Measurements from ENCODE around the gene HOXA1.

The HOXA1 gene

GRCh38 chr7:27141923-27142579 lies 46.3 kb upstream of the HOXA1 start:
- H3K4me2 ChIP-seq (ENCODE audit: insufficient read depth, low read length), result no peak overlapping the region
- no peak overlapping the region for H3K9ac ChIP-seq (ENCODE audit: low read depth, low read length)

GRCh38 chr7:27141137-27141922 lies 45.5 kb upstream of the HOXA1 start:
- Histone ChIP-seq H3K27ac (ENCODE audit: low read length) (no peak overlapping the region), H3K79me2 (ENCODE audit: insufficient read depth, low read length) (no peaks in the 10 kb centered on the region), H3K4me2 (ENCODE audit: insufficient read depth, low read length) (no peak overlapping the region), H3K36me3 (ENCODE audit: insufficient read depth, low read length) (peaks cover 8% of the 10 kb centered on the region), H3K4me3 (ENCODE audit: low read depth in 1 of 2, low read length in 2 of 2) (no peak overlapping the region), H4K20me1 (ENCODE audit: insufficient read depth, low read length) (no peaks in the 10 kb centered on the region), H3K4me1 (ENCODE audit: insufficient read depth, low read length) (no peaks in the 10 kb centered on the region), H2AFZ (ENCODE audit: low read depth, low read length) (no peak overlapping the region), H3K9ac (ENCODE audit: low read depth, low read length) (no peak overlapping the region), H3K27me3 (ENCODE audit: insufficient read depth, low read length, poor library complexity) (peaks cover 5% of the 10 kb centered on the region), H3K9me3 (ENCODE audit: insufficient read depth, low read length, severe bottlenecking) (no peaks in the 10 kb centered on the region)
- TF ChIP-seq, protein P1, sequence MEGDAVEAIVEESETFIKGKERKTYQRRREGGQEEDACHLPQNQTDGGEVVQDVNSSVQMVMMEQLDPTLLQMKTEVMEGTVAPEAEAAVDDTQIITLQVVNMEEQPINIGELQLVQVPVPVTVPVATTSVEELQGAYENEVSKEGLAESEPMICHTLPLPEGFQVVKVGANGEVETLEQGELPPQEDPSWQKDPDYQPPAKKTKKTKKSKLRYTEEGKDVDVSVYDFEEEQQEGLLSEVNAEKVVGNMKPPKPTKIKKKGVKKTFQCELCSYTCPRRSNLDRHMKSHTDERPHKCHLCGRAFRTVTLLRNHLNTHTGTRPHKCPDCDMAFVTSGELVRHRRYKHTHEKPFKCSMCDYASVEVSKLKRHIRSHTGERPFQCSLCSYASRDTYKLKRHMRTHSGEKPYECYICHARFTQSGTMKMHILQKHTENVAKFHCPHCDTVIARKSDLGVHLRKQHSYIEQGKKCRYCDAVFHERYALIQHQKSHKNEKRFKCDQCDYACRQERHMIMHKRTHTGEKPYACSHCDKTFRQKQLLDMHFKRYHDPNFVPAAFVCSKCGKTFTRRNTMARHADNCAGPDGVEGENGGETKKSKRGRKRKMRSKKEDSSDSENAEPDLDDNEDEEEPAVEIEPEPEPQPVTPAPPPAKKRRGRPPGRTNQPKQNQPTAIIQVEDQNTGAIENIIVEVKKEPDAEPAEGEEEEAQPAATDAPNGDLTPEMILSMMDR (IDR thresholded peaks at IDR 0.05; ENCODE audit: borderline replicate concordance, extremely low read depth, low read length, poor library complexity, severe bottlenecking), result no peak
- TF ChIP-seq EZH2 (IDR thresholded peaks at IDR 0.05; ENCODE audit: borderline replicate concordance, low read depth, low read length, severe bottlenecking), result no peak
- DNase-seq, result no peak
- ATAC-seq (ENCODE audit: insufficient read depth, low read depth), result no peak

More at GRCh38 chr7:27141923-27142579, 46.3 kb upstream of the HOXA1 start:
- Histone ChIP-seq H2AFZ (ENCODE audit: low read depth, low read length) (no peak overlapping the region), H3K4me1 (ENCODE audit: insufficient read depth, low read length) (no peaks in the 10 kb centered on the region), H3K27ac (ENCODE audit: low read length) (no peak overlapping the region), H3K27me3 (ENCODE audit: insufficient read depth, low read length, poor library complexity) (peaks cover 1% of the 10 kb centered on the region), H3K9me3 (ENCODE audit: insufficient read depth, low read length, severe bottlenecking) (no peaks in the 10 kb centered on the region), H3K79me2 (ENCODE audit: insufficient read depth, low read length) (no peaks in the 10 kb centered on the region), H4K20me1 (ENCODE audit: insufficient read depth, low read length) (no peaks in the 10 kb centered on the region), H3K4me3 (ENCODE audit: low read depth in 1 of 2, low read length in 2 of 2) (no peak overlapping the region), H3K36me3 (ENCODE audit: insufficient read depth, low read length) (peaks cover 13% of the 10 kb centered on the region)
- TF ChIP-seq EZH2 (IDR thresholded peaks at IDR 0.05; ENCODE audit: borderline replicate concordance, low read depth, low read length, severe bottlenecking), result no peak
- TF ChIP-seq, protein P1 (IDR thresholded peaks at IDR 0.05; ENCODE audit: borderline replicate concordance, extremely low read depth, low read length, poor library complexity, severe bottlenecking), result no peak
- ATAC-seq (ENCODE audit: insufficient read depth, low read depth) (no peak), DNase-seq (no peak)

GRCh38 chr7:27140126-27140857 lies 44.5 kb upstream of the HOXA1 start:
- Histone ChIP-seq H2AFZ (ENCODE audit: low read depth, low read length) (no peak overlapping the region), H3K4me1 (ENCODE audit: insufficient read depth, low read length) (no peaks in the 10 kb centered on the region), H3K4me2 (ENCODE audit: insufficient read depth, low read length) (no peak overlapping the region), H3K27ac (ENCODE audit: low read length) (no peak overlapping the region), H4K20me1 (ENCODE audit: insufficient read depth, low read length) (no peaks in the 10 kb centered on the region), H3K9me3 (ENCODE audit: insufficient read depth, low read length, severe bottlenecking) (no peaks in the 10 kb centered on the region), H3K27me3 (ENCODE audit: insufficient read depth, low read length, poor library complexity) (peaks cover 5% of the 10 kb centered on the region), H3K9ac (ENCODE audit: low read depth, low read length) (no peak overlapping the region), H3K79me2 (ENCODE audit: insufficient read depth, low read length) (no peaks in the 10 kb centered on the region), H3K4me3 (ENCODE audit: low read depth in 1 of 2, low read length in 2 of 2) (no peak overlapping the region), H3K36me3 (ENCODE audit: insufficient read depth, low read length) (peaks cover 3% of the 10 kb centered on the region)
- DNase-seq, result no peak
- no peak for ATAC-seq (ENCODE audit: insufficient read depth, low read depth)
- no peak for TF ChIP-seq EZH2 (IDR thresholded peaks at IDR 0.05; ENCODE audit: borderline replicate concordance, low read depth, low read length, severe bottlenecking)
- TF ChIP-seq, protein P1 (IDR thresholded peaks at IDR 0.05; ENCODE audit: borderline replicate concordance, extremely low read depth, low read length, poor library complexity, severe bottlenecking), result no peak

Measured in DND-41 (cell line).